Neural cell (in vitro differentiated cells): Measurements from ENCODE around the gene METTL6. TPM values are rescaled to one million over a fixed set of nuclear protein-coding genes. Genes with fewer than 3 reads are reported as not detected.

ENCODE experiments used
- H2AFZ ChIP-seq: fragments of 200-600, 300-800 bp; sonication (generic), shearing (Covaris generic); 2 replicates; pipeline ENCODE4 v1.6.0; 2014; ENCODE audit warnings: low read depth, mild to moderate bottlenecking, antibody characterized with exemption, low read length, moderate library complexity
- H3F3A ChIP-seq: fragments of 200-600 bp; shearing (Covaris generic); 2 replicates; pipeline ENCODE4 v1.6.1; 2016; ENCODE audit warnings: mild to moderate bottlenecking, moderate library complexity, mixed read lengths, antibody characterized with exemption, low read length; ENCODE audit not compliant: insufficient read depth, poor library complexity, severe bottlenecking
- H3K27ac ChIP-seq: fragments of 200-600, 300-800 bp; sonication (generic), shearing (Covaris generic); 2 replicates; pipeline ENCODE4 v1.5.1; 2014; ENCODE audit warnings: mild to moderate bottlenecking, low read length, moderate library complexity
- H3K27me3 ChIP-seq: fragments of 300-800, 200-600 bp; sonication (generic), shearing (Covaris generic); 2 replicates; pipeline ENCODE4 v1.6.0; 2014; ENCODE audit warnings: mild to moderate bottlenecking, low read depth, low read length, moderate library complexity; ENCODE audit not compliant: insufficient read depth
- H3K36me3 ChIP-seq: fragments of 300-800, 200-600 bp; sonication (generic), shearing (Covaris generic); 2 replicates; pipeline ENCODE4 v1.5.1; 2014; ENCODE audit warnings: mild to moderate bottlenecking, antibody characterized with exemption, low read length, moderate library complexity; ENCODE audit not compliant: insufficient read depth
- H3K4me2 ChIP-seq: fragments of 300-800, 200-600 bp; sonication (generic), shearing (Covaris generic); 2 replicates; pipeline ENCODE4 v1.6.0; 2014; ENCODE audit warnings: mild to moderate bottlenecking, low read length
- H3K4me3 ChIP-seq: fragments of 300-800, 200-600 bp; sonication (generic), shearing (Covaris generic); 2 replicates; pipeline ENCODE4 v1.5.1; 2014; ENCODE audit warnings: mild to moderate bottlenecking, low read length, moderate library complexity
- H3K79me2 ChIP-seq: fragments of 200-600 bp; shearing (Covaris generic); replicated peaks from 2 replicates; pipeline ENCODE4 v1.6.0; 2014; ENCODE audit warnings: mild to moderate bottlenecking, low read length, moderate library complexity; ENCODE audit not compliant: insufficient read depth
- H3K9ac ChIP-seq: fragments of 300-800, 200-600 bp; sonication (generic), shearing (Covaris generic); 2 replicates; pipeline ENCODE4 v1.6.1; 2016; ENCODE audit warnings: mild to moderate bottlenecking, low read length, mixed read lengths
- H3K9me2 ChIP-seq: fragments of 200-600 bp; shearing (Covaris generic); 2 replicates; pipeline ENCODE4 v1.6.1; 2016; ENCODE audit warnings: mild to moderate bottlenecking, low read length, mixed read lengths; ENCODE audit not compliant: insufficient read depth
- H3K9me3 ChIP-seq: fragments of 200-600, 300-800 bp; sonication (generic), shearing (Covaris generic); 2 replicates; pipeline ENCODE4 v1.6.1; 2016; ENCODE audit warnings: mild to moderate bottlenecking, mixed run types, low read length, moderate library complexity, mixed read lengths
- H4K20me1 ChIP-seq: fragments of 200-600 bp; shearing (Covaris generic); 2 replicates; pipeline ENCODE4 v1.6.1; 2016; ENCODE audit warnings: mild to moderate bottlenecking, mixed run types; ENCODE audit not compliant: insufficient read depth
- EP300 ChIP-seq: fragments of 450-650 bp; conservative IDR thresholded peaks from 2 replicates; pipeline ENCODE4 v1.6.1; 2014; ENCODE audit warnings: antibody characterized with exemption, mild to moderate bottlenecking, moderate library complexity; ENCODE audit not compliant: poor library complexity, severe bottlenecking
- EZH2 ChIP-seq: fragments of 200-600, 300-800 bp; shearing (Covaris generic), sonication (generic); IDR thresholded peaks from 2 replicates; pipeline ENCODE4 v1.6.1; 2014; ENCODE audit warnings: antibody characterized with exemption, low read length, borderline replicate concordance, mild to moderate bottlenecking; ENCODE audit not compliant: insufficient read depth, poor library complexity, severe bottlenecking
- MXI1 ChIP-seq: fragments of 450-650 bp; conservative IDR thresholded peaks from 2 replicates; pipeline ENCODE4 v1.6.1; 2014; ENCODE audit warnings: antibody characterized with exemption, mild to moderate bottlenecking; ENCODE audit not compliant: poor library complexity, severe bottlenecking
- POLR2AphosphoS5 ChIP-seq: IDR thresholded peaks from 2 replicates; pipeline ENCODE4 v1.6.1; 2012
- RAD21 ChIP-seq: fragments of 450-650 bp; conservative IDR thresholded peaks from 2 replicates; pipeline ENCODE4 v1.6.1; 2014; ENCODE audit warnings: antibody characterized with exemption, mild to moderate bottlenecking, moderate library complexity
- REST ChIP-seq: IDR thresholded peaks from 2 replicates; pipeline ENCODE4 v1.6.1; 2012; ENCODE audit warnings: borderline replicate concordance
- SMC3 ChIP-seq: fragments of 450-650 bp; conservative IDR thresholded peaks from 2 replicates; pipeline ENCODE4 v1.6.1; 2014; ENCODE audit warnings: antibody characterized with exemption, mild to moderate bottlenecking, moderate library complexity; ENCODE audit not compliant: poor library complexity
- TAF1 ChIP-seq: IDR thresholded peaks from 2 replicates; pipeline ENCODE4 v1.6.1; 2012; ENCODE audit warnings: low read depth
- polyA minus RNA-seq: library from RNA; depleted of rRNA, polyadenylated mRNA; stranded (reverse); fragments of >200 nt; gene quantifications from 2 replicates; pipeline ENCODE4 v1.2.3, GENCODE V29; 2014
- polyA plus RNA-seq: library from polyadenylated mRNA; depleted of rRNA; stranded (reverse); fragments of >200 nt; gene quantifications from 2 replicates; pipeline ENCODE4 v1.2.3, GENCODE V29; 2014
- TF ChIP-seq, protein P1 (sequence below): fragments of 450-650 bp; IDR thresholded peaks from 2 replicates; pipeline ENCODE4 v1.5.1; 2014; ENCODE audit warnings: antibody characterized with exemption, mild to moderate bottlenecking, moderate library complexity; ENCODE audit not compliant: poor library complexity, severe bottlenecking

METTL6 gene
- polyA plus RNA-seq = 53.3 and 60.8 TPM in 2 replicates
- polyA minus RNA-seq = 85.5 and 94.3 TPM in 2 replicates

GRCh38 chr3:15427182-15427880 lies at the start of gene METTL6, which contains the start of gene EAF1:
Gene METTL6 (minus strand): TSS chr3:15427544. CDS start chr3:15426511, 1,033 bp downstream.
Gene EAF1 (plus strand): TSS chr3:15427598. CDS start chr3:15427780, 182 bp downstream.
- Histone ChIP-seq H3K9ac (peak within 1 kb of the TSS; percentile 93), H3K27ac (peak within 1 kb of the TSS; percentile 90), H4K20me1 (no peaks in the 10 kb centered on the region), H3K36me3 (no peaks in the 10 kb centered on the region), H2AFZ (peak within 1 kb of the TSS; percentile 88), H3K9me3 (no peaks in the 10 kb centered on the region), H3K79me2 (peaks cover 48% of the 10 kb centered on the region), H3K9me2 (no peaks in the 10 kb centered on the region), H3K4me2 (peak within 1 kb of the TSS; percentile 79), H3K4me3 (peak within 1 kb of the TSS; percentile 81), H3F3A (no peaks in the 10 kb centered on the region), H3K27me3 (no peaks in the 10 kb centered on the region)
- TF ChIP-seq SMC3 = peak; percentile 54
- TF ChIP-seq REST = peak; percentile 36
- TF ChIP-seq RAD21 = peak; percentile 33
- peak; percentile 86 for TF ChIP-seq POLR2AphosphoS5
- TF ChIP-seq MXI1 = peak; percentile 88
- peak; percentile 23 for TF ChIP-seq EP300
- TF ChIP-seq, protein P1, sequence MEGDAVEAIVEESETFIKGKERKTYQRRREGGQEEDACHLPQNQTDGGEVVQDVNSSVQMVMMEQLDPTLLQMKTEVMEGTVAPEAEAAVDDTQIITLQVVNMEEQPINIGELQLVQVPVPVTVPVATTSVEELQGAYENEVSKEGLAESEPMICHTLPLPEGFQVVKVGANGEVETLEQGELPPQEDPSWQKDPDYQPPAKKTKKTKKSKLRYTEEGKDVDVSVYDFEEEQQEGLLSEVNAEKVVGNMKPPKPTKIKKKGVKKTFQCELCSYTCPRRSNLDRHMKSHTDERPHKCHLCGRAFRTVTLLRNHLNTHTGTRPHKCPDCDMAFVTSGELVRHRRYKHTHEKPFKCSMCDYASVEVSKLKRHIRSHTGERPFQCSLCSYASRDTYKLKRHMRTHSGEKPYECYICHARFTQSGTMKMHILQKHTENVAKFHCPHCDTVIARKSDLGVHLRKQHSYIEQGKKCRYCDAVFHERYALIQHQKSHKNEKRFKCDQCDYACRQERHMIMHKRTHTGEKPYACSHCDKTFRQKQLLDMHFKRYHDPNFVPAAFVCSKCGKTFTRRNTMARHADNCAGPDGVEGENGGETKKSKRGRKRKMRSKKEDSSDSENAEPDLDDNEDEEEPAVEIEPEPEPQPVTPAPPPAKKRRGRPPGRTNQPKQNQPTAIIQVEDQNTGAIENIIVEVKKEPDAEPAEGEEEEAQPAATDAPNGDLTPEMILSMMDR = peak; percentile 51
- TF ChIP-seq TAF1 = peak; percentile 45
- no peak for TF ChIP-seq EZH2

GRCh38 chr3:15476378-15476777 lies 49.0 kb upstream of the METTL6 start:
- H3K27ac ChIP-seq = no peak overlapping the region
- no peak overlapping the region for H3K9ac ChIP-seq
- H3K9me2 ChIP-seq = no peaks in the 10 kb centered on the region
- H2AFZ ChIP-seq = no peak overlapping the region
- no peaks in the 10 kb centered on the region for H3K27me3 ChIP-seq
- no peaks in the 10 kb centered on the region for H3K9me3 ChIP-seq
- no peaks in the 10 kb centered on the region for H3F3A ChIP-seq
- no peaks in the 10 kb centered on the region for H4K20me1 ChIP-seq
- H3K4me2 ChIP-seq = no peak overlapping the region
- no peaks in the 10 kb centered on the region for H3K36me3 ChIP-seq
- H3K79me2 ChIP-seq = no peaks in the 10 kb centered on the region
- no peak for TF ChIP-seq RAD21
- no peak for TF ChIP-seq TAF1
- TF ChIP-seq EP300 = no peak
- TF ChIP-seq REST = no peak
- TF ChIP-seq POLR2AphosphoS5 = no peak
- no peak for TF ChIP-seq SMC3
- no peak for TF ChIP-seq EZH2
- no peak for TF ChIP-seq MXI1
- TF ChIP-seq, protein P1 = no peak
- no peak overlapping the region for H3K4me3 ChIP-seq
